Measurements from ENCODE around the gene DTNBP1. TPM values are rescaled to one million over a fixed set of nuclear protein-coding genes. Genes with fewer than 3 reads are reported as not detected.

DTNBP1 gene
- total RNA-seq, 1 donor from 2014 or later: 17.2 TPM

DNA sequence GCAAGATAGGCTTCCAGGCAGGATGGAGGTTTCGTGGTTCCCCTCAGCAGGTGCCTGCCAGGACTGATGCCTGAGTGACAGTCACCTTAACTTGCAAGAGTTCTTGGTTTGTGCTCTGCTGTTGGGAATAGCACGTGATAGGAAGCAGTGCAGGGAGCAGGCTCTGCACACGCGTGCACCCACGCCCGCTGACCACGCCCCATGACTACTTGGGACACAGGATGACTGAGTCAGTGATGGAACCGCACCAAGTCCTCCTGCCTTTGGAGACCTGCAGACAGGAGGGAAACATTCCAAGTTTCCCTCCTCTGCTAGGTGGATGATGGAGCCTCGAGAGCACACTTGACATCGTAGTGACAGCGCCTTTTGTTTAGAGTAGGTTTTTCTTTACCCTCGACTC lies 164.2 kb downstream of the DTNBP1 start:
- intact Hi-C loops (cut with micrococcal nuclease): no loop called here
- no peak overlapping the region for H3K4me3 Mint-ChIP-seq
- no peaks in the 10 kb centered on the region for H3K9me3 Mint-ChIP-seq
- peaks cover 1% of the 10 kb centered on the region for H3K27me3 Mint-ChIP-seq (ENCODE audit: insufficient read depth)
- H3K36me3 Mint-ChIP-seq (ENCODE audit: low read depth): peaks cover 38% of the 10 kb centered on the region
- H3K27ac Mint-ChIP-seq: peak overlapping the region; percentile 52
- peaks cover 4% of the 10 kb centered on the region for H3K4me1 Mint-ChIP-seq (ENCODE audit: low read depth)
- no peak for DNase-seq (ENCODE audit: low spot score)

DNA sequence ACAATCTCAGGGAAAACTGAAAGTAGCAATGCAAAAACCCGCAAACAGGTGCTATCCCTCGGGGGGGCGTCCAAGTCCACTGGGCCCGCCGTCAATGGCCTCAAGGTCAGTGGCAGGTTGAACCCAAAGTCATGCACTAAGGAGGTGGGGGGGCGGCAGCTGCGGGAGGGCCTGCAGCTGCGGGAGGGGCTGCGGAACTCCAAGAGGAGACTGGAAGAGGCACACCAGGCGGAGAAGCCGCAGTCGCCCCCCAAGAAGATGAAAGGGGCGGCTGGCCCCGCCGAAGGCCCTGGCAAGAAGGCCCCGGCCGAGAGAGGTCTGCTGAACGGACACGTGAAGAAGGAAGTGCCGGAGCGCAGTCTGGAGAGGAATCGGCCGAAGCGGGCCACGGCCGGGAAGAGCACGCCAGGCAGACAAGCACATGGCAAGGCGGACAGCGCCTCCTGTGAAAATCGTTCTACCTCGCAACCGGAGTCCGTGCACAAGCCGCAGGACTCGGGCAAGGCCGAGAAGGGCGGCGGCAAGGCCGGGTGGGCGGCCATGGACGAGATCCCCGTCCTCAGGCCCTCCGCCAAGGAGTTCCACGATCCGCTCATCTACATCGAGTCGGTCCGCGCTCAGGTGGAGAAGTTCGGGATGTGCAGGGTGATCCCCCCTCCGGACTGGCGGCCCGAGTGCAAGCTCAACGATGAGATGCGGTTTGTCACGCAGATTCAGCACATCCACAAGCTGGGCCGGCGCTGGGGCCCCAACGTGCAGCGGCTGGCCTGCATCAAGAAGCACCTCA lies 166.3 kb downstream of the DTNBP1 start:
- H3K36me3 Mint-ChIP-seq (ENCODE audit: low read depth): peaks cover 36% of the 10 kb centered on the region
- peaks cover 1% of the 10 kb centered on the region for H3K27me3 Mint-ChIP-seq (ENCODE audit: insufficient read depth)
- no peaks in the 10 kb centered on the region for H3K9me3 Mint-ChIP-seq
- no peak for DNase-seq (ENCODE audit: low spot score)
- intact Hi-C loops (cut with micrococcal nuclease): no loop called here
- H3K4me1 Mint-ChIP-seq (ENCODE audit: low read depth): peaks cover 16% of the 10 kb centered on the region
- no peak overlapping the region for H3K4me3 Mint-ChIP-seq
- no peak overlapping the region for H3K27ac Mint-ChIP-seq

GRCh38 chr6:15495375-15495901 lies 167.4 kb downstream of the DTNBP1 start:
- intact Hi-C loops (cut with micrococcal nuclease): no loop called here
- Mint-ChIP-seq H3K4me1 (ENCODE audit: low read depth) (peaks cover 27% of the 10 kb centered on the region), H3K4me3 (no peak overlapping the region), H3K27ac (peak overlapping the region; percentile 52), H3K27me3 (ENCODE audit: insufficient read depth) (peaks cover 1% of the 10 kb centered on the region), H3K36me3 (ENCODE audit: low read depth) (peaks cover 31% of the 10 kb centered on the region), H3K9me3 (no peaks in the 10 kb centered on the region)
- DNase-seq (ENCODE audit: low spot score): no peak

- H3K36me3 Mint-ChIP-seq (ENCODE audit: low read depth): peaks cover 35% of the 10 kb centered on the region
- peaks cover 31% of the 10 kb centered on the region for H3K4me1 Mint-ChIP-seq (ENCODE audit: low read depth)
- intact Hi-C loops (cut with micrococcal nuclease): loop anchor here (5.0 kb wide), 1 partner anchor 756 kb away; no protein-coding TSS in a partner anchor
- peaks cover 1% of the 10 kb centered on the region for H3K27me3 Mint-ChIP-seq (ENCODE audit: insufficient read depth)
- no peak for DNase-seq (ENCODE audit: low spot score)
- peak overlapping the region; percentile 79 for H3K27ac Mint-ChIP-seq
- H3K9me3 Mint-ChIP-seq: no peaks in the 10 kb centered on the region
- no peak overlapping the region for H3K4me3 Mint-ChIP-seq
Measured at GRCh38 chr6:15493437-15494168, 169.2 kb downstream of the DTNBP1 start.

GRCh38 chr6:15491986-15492269 lies 170.9 kb downstream of the DTNBP1 start:
- no peaks in the 10 kb centered on the region for H3K9me3 Mint-ChIP-seq
- H3K27me3 Mint-ChIP-seq (ENCODE audit: insufficient read depth): peaks cover 1% of the 10 kb centered on the region
- no peak overlapping the region for H3K27ac Mint-ChIP-seq
- H3K36me3 Mint-ChIP-seq (ENCODE audit: low read depth): peaks cover 31% of the 10 kb centered on the region
- H3K4me1 Mint-ChIP-seq (ENCODE audit: low read depth): peaks cover 31% of the 10 kb centered on the region
- no peak overlapping the region for H3K4me3 Mint-ChIP-seq
- DNase-seq (ENCODE audit: low spot score): no peak
- intact Hi-C loops (cut with micrococcal nuclease): loop anchor here (1.0 to 5.0 kb wide), 5 partner anchors 131 to 1281 kb away; no protein-coding TSS in a partner anchor

- peak overlapping the region; percentile 77 for H3K27ac Mint-ChIP-seq
- peaks cover 1% of the 10 kb centered on the region for H3K27me3 Mint-ChIP-seq (ENCODE audit: insufficient read depth)
- peak; percentile 55 for DNase-seq (ENCODE audit: low spot score)
- intact Hi-C loops (cut with micrococcal nuclease): loop anchor here (1.0 to 5.0 kb wide), 5 partner anchors 132 to 1281 kb away; no protein-coding TSS in a partner anchor
- no peak overlapping the region for H3K4me3 Mint-ChIP-seq
- no peaks in the 10 kb centered on the region for H3K9me3 Mint-ChIP-seq
- H3K4me1 Mint-ChIP-seq (ENCODE audit: low read depth): peaks cover 31% of the 10 kb centered on the region
- H3K36me3 Mint-ChIP-seq (ENCODE audit: low read depth): peaks cover 34% of the 10 kb centered on the region
Measured at GRCh38 chr6:15491255-15491985, 171.4 kb downstream of the DTNBP1 start.

DNA sequence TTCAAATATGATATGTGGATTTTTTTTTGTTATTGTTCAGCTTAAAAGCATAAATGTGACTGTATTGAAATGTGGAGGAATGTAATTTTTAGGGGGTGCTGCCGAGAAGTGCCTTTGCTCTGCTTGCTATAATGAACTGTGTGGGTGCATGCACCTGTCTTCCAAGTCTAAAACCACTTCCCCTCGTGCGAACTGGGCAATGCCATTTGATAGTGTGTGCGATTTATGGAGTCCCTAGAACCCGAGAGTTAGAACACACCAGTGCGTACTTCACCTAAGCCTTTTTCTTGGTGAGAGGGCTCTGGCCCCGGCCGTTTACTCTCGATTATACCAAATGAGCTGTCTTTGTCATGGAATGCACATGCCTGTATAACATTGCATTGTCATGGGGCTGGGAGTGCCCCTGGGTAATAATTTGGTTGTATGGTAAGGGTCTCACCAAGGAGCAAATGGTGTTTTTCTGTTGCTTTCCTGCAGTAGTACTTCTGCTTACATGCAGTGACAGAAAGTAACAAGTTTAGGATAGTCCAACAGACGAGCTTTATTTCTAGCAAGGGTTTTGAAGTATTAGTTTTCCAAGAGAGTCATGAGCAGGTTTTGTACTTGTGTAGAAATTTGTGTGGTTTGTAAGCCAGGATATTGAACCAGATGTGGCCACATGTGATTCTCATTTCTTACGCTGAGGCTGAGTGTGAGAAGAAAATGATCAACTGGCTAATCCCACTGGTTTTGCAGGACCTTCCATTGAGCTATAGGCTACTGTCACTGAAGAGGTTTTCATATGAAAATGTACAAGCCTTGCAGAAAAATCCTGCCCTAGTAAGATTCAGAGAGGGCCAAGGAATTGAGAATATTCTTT lies 172.4 kb downstream of the DTNBP1 start:
- intact Hi-C loops (cut with micrococcal nuclease): loop anchor here (1.0 to 5.0 kb wide), 5 partner anchors 133 to 1280 kb away; no protein-coding TSS in a partner anchor

GRCh38 chr6:15489261-15489962 lies 173.4 kb downstream of the DTNBP1 start:
- Mint-ChIP-seq H3K4me3 (no peak overlapping the region), H3K36me3 (ENCODE audit: low read depth) (peaks cover 29% of the 10 kb centered on the region), H3K27ac (peak overlapping the region; percentile 72), H3K9me3 (no peaks in the 10 kb centered on the region), H3K4me1 (ENCODE audit: low read depth) (peaks cover 32% of the 10 kb centered on the region), H3K27me3 (ENCODE audit: insufficient read depth) (no peaks in the 10 kb centered on the region)
- no peak for DNase-seq (ENCODE audit: low spot score)
- intact Hi-C loops (cut with micrococcal nuclease): no loop called here

More for the DNA sequence above, 172.4 kb downstream of the DTNBP1 start:
- H3K27ac Mint-ChIP-seq: no peak overlapping the region
- peaks cover 26% of the 10 kb centered on the region for H3K36me3 Mint-ChIP-seq (ENCODE audit: low read depth)
- H3K4me3 Mint-ChIP-seq: no peak overlapping the region
- no peak for DNase-seq (ENCODE audit: low spot score)
- H3K4me1 Mint-ChIP-seq (ENCODE audit: low read depth): peaks cover 31% of the 10 kb centered on the region
- H3K27me3 Mint-ChIP-seq (ENCODE audit: insufficient read depth): peaks cover 1% of the 10 kb centered on the region
- H3K9me3 Mint-ChIP-seq: no peaks in the 10 kb centered on the region

DNA sequence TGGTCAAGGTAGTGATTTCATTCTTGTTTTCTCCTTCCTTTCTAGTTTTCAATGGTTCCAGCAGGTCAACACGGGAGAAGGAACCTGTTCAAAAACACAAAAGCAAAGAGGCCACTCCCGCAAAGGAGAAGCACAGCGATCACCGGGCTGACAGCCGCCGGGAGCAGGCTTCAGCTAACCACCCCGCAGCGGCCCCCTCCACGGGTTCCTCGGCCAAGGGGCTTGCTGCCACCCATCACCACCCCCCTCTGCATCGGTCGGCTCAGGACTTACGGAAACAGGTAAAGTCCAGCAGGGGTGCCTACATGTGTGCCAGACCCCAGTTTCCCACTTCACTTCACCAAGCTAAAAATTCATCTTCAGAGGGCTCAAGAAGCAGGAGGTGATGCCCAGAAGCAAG lies 175.6 kb downstream of the DTNBP1 start:
- H3K36me3 Mint-ChIP-seq (ENCODE audit: low read depth): peaks cover 26% of the 10 kb centered on the region
- no peak overlapping the region for H3K4me3 Mint-ChIP-seq
- no peaks in the 10 kb centered on the region for H3K9me3 Mint-ChIP-seq
- H3K27ac Mint-ChIP-seq: no peak overlapping the region
- H3K4me1 Mint-ChIP-seq (ENCODE audit: low read depth): peaks cover 37% of the 10 kb centered on the region
- intact Hi-C loops (cut with micrococcal nuclease): no loop called here
- DNase-seq (ENCODE audit: low spot score): no peak
- no peaks in the 10 kb centered on the region for H3K27me3 Mint-ChIP-seq (ENCODE audit: insufficient read depth)

- no peaks in the 10 kb centered on the region for H3K9me3 Mint-ChIP-seq
- DNase-seq (ENCODE audit: low spot score): no peak
- no peaks in the 10 kb centered on the region for H3K27me3 Mint-ChIP-seq (ENCODE audit: insufficient read depth)
- H3K36me3 Mint-ChIP-seq (ENCODE audit: low read depth): peaks cover 21% of the 10 kb centered on the region
- intact Hi-C loops (cut with micrococcal nuclease): no loop called here
- H3K27ac Mint-ChIP-seq: no peak overlapping the region
- no peak overlapping the region for H3K4me3 Mint-ChIP-seq
- peaks cover 35% of the 10 kb centered on the region for H3K4me1 Mint-ChIP-seq (ENCODE audit: low read depth)
Measured at GRCh38 chr6:15485936-15486335, 176.9 kb downstream of the DTNBP1 start.

- Mint-ChIP-seq H3K9me3 (no peaks in the 10 kb centered on the region), H3K4me3 (no peak overlapping the region), H3K27ac (no peak overlapping the region), H3K36me3 (ENCODE audit: low read depth) (peaks cover 25% of the 10 kb centered on the region), H3K4me1 (ENCODE audit: low read depth) (peaks cover 35% of the 10 kb centered on the region), H3K27me3 (ENCODE audit: insufficient read depth) (no peaks in the 10 kb centered on the region)
- DNase-seq (ENCODE audit: low spot score): no peak
- intact Hi-C loops (cut with micrococcal nuclease): no loop called here
Measured at GRCh38 chr6:15484821-15485220, 178.0 kb downstream of the DTNBP1 start.

Data from activated T-helper 1 cell treated with anti-CD3 and anti-CD28 coated beads, Interleukin-12 subunit alpha, Interleukin-12 subunit beta, Interleukin-2, Interleukin-4 antibody, amounts not matched to agents 30 ng/mL and 10 ng/mL and 1 ng/mL, durations not matched to agents 14 hours and 24 hours and 36 hours (primary cell).